Measurements from ENCODE around the gene CDCP1.
"Not testable (repeated sequence)": the region's sequence is repeated elsewhere in the genome, so short reads cannot be mapped to it uniquely, and the experiment has no call there.

The CDCP1 gene

GRCh38 chr3:45170096-45170495, 23.9 kb upstream of the CDCP1 start:
- no peak for DNase-seq

GRCh38 chr3:45169125-45169904, 23.1 kb upstream of the CDCP1 start:
- no peak for DNase-seq

GRCh38 chr3:45168451-45168850, 22.3 kb upstream of the CDCP1 start:
- no peak for DNase-seq

- DNase-seq: peak; percentile 77
These were observed 21.1 kb upstream of the CDCP1 start for GRCh38 chr3:45167011-45167911.

GRCh38 chr3:45166321-45166879, 20.2 kb upstream of the CDCP1 start:
- no peak for DNase-seq

- DNase-seq: no peak
These were observed 19.5 kb upstream of the CDCP1 start for GRCh38 chr3:45165497-45166283.

- DNase-seq: no peak
These were observed 17.9 kb upstream of the CDCP1 start for GRCh38 chr3:45164056-45164455.

- no peak for DNase-seq
These were observed 17.3 kb upstream of the CDCP1 start for GRCh38 chr3:45163481-45163880.

GRCh38 chr3:45154641-45155147, 8.5 kb upstream of the CDCP1 start:
- DNase-seq: no peak

- no peak for DNase-seq
These were observed 7.7 kb upstream of the CDCP1 start for GRCh38 chr3:45153658-45154437.

GRCh38 chr3:45152307-45152706, 6.1 kb upstream of the CDCP1 start:
- DNase-seq: no peak

- DNase-seq: no peak
These were observed 4.9 kb upstream of the CDCP1 start for GRCh38 chr3:45151100-45151499.

- no peak for DNase-seq
These were observed 2.7 kb upstream of the CDCP1 start for GRCh38 chr3:45148921-45149320.

GRCh38 chr3:45145223-45145622, 955 bp downstream of the CDCP1 start:
- DNase-seq: no peak

GRCh38 chr3:45143673-45144671, 2.2 kb downstream of the CDCP1 start:
- no peak for DNase-seq

GRCh38 chr3:45140770-45141155, 5.4 kb downstream of the CDCP1 start:
- DNase-seq: not testable (repeated sequence)

- no peak for DNase-seq
These were observed 5.9 kb downstream of the CDCP1 start for GRCh38 chr3:45140141-45140769.

- no peak for DNase-seq
These were observed 6.6 kb downstream of the CDCP1 start for GRCh38 chr3:45139372-45140140.

GRCh38 chr3:45137656-45138181, 8.5 kb downstream of the CDCP1 start:
- no peak for DNase-seq

Data from activated effector memory CD4-positive, alpha-beta T cell treated with Interleukin-2 at 50 U/mL for 16 hours (primary cell).